ENCODE results near the gene USH1C. TPM values are rescaled to one million over a fixed set of nuclear protein-coding genes. Genes with fewer than 3 reads are reported as not detected.

USH1C gene
- total and polyA plus RNA-seq, 9 of the 15 experiments (the other 6 are each of a cell fraction or from before 2014, with no cell fraction given) = 0.04 TPM; not detected in 8

GRCh38 chr11:17538731-17539130 lies 5.5 kb downstream of the USH1C start:
- no peaks in the 10 kb centered on the region for H3K36me3 ChIP-seq (ENCODE audit: control insufficient read depth, insufficient read depth, low read length)
- H3K27ac ChIP-seq (ENCODE audit: extremely low read depth, low read depth, low read length) = no peak overlapping the region
- H3K4me1 ChIP-seq (replicated peaks in 1 of 2; ENCODE audit: control insufficient read depth in 2 of 2, insufficient read depth in 2 of 2, low read length in 2 of 2) = 0 out of 5 replicates have a peak, but pooled peaks cover 0 to 3% of the 10 kb centered on the region in 2 experiments
- FAIRE-seq = no peak
- no peak overlapping the region for H2AFZ ChIP-seq (ENCODE audit: low read depth, low read length)
- peaks cover under 1% of the 10 kb centered on the region; the same call in 1 of the 2 replicates for H4K20me1 ChIP-seq (replicated peaks; ENCODE audit: control insufficient read depth, insufficient read depth, low read length)
- H3K9me1 ChIP-seq (ENCODE audit: control insufficient read depth, insufficient read depth, low read length) = no peaks in the 10 kb centered on the region
- no peak for DNase-seq (ENCODE audit: extremely low read depth in 1 of 4, low spot score in 3 of 4)
- 0% methylated on average over 3 of the region's 3 CpGs for WGBS (ENCODE audit: insufficient coverage, low coverage, missing lambda C conversion rate)
- no peak overlapping the region for H3K4me3 ChIP-seq
- ChIA-PET CTCF (ENCODE audit: low intra/inter-chr PET ratio) (no interaction called here), POLR2A (interaction anchor here (0.8 kb wide), 1 partner anchor 208 kb away, joined by 3 read pairs; no protein-coding TSS in a partner anchor)
- ATAC-seq = no peak; the same call in 2 of the 3 replicates
- in situ Hi-C loops (cut with MboI) (no loop called here), intact Hi-C loops (cut with micrococcal nuclease) (no loop called here)
- no peak overlapping the region for H3K4me2 ChIP-seq (ENCODE audit: insufficient read depth, low read length)
- H3K9ac ChIP-seq (ENCODE audit: insufficient read depth in 1 of 2, low read depth in 2 of 2, low read length in 2 of 2) = no peak overlapping the region
- H3K27me3 ChIP-seq (ENCODE audit: control insufficient read depth in 2 of 2, insufficient read depth in 2 of 2, low read length in 2 of 2) = peaks cover 10 to 53% of the 10 kb centered on the region in 2 experiments; a peak in 3 of 5 replicates
- H3K79me2 ChIP-seq (ENCODE audit: control insufficient read depth, insufficient read depth, low read length) = no peaks in the 10 kb centered on the region
- BruUV-seq (replicated peaks) = no TSS peak
- H3K9me3 ChIP-seq (replicated peaks; ENCODE audit: control insufficient read depth, insufficient read depth, low read depth, low read length) = no peaks in the 10 kb centered on the region
- TF ChIP-seq ZC3H8 (IDR thresholded peaks at IDR 0.05) (no peak), ZNF318 (IDR thresholded peaks at IDR 0.05; ENCODE audit: borderline replicate concordance in 1 of 2, low read depth in 1 of 2) (no peak), MBD1 (CRISPR knock-in tag; IDR thresholded peaks at IDR 0.05) (no peak), SIRT6 (IDR thresholded peaks at IDR 0.05; ENCODE audit: low read depth, low read length) (no peak), FOXO4 (CRISPR knock-in tag; IDR thresholded peaks at IDR 0.05) (no peak), E2F6 (IDR thresholded peaks at IDR 0.05; ENCODE audit: borderline replicate concordance in 1 of 2, extremely low read depth in 1 of 2, insufficient read depth in 1 of 2, insufficient read length in 1 of 2, low read depth in 1 of 2, low read length in 1 of 2, poor library complexity in 1 of 2, severe bottlenecking in 1 of 2) (no peak), FOXK1 (CRISPR knock-in tag; IDR thresholded peaks at IDR 0.05; ENCODE audit: borderline replicate concordance) (no peak), ZNF133 (CRISPR knock-in tag; IDR thresholded peaks at IDR 0.05) (no peak), SOX6 (IDR thresholded peaks at IDR 0.05) (no peak)
